Activated T-cell treated with anti-CD3 and anti-CD28 coated beads, Interleukin-2, amount 50 U/mL, for 48 hours (primary cell): ENCODE data around the gene GNPAT.
"Not testable (repeated sequence)": the region's sequence is repeated elsewhere in the genome, so short reads cannot be mapped to it uniquely, and the experiment has no call there.

Experiments used
- DNase-seq, 2 experiments: peaks; one replicate each; pipeline ENCODE4 v3.0.0-alpha.2; 2020

Gene GNPAT

GRCh38 chr1:231240883-231241735 lies at the start of gene GNPAT:
GNPAT (plus strand) TSS chr1:231241212; CDS start chr1:231241379, 167 bp downstream.
- peak; percentile 94 to 95 for DNase-seq

GRCh38 chr1:231192620-231193163 lies 48.3 kb upstream of the GNPAT start:
- no peak for DNase-seq

GRCh38 chr1:231193710-231194340 lies 47.2 kb upstream of the GNPAT start:
- DNase-seq = no peak

GRCh38 chr1:231194476-231194842 lies 46.6 kb upstream of the GNPAT start:
- DNase-seq = no peak

GRCh38 chr1:231194843-231195516 lies 46.0 kb upstream of the GNPAT start:
- no peak for DNase-seq

- no peak for DNase-seq
Measured at GRCh38 chr1:231196307-231196706, 44.7 kb upstream of the GNPAT start.

- no peak for DNase-seq
Measured at GRCh38 chr1:231196728-231197127, 44.3 kb upstream of the GNPAT start.

- no peak for DNase-seq
Measured at GRCh38 chr1:231199868-231200267, 41.1 kb upstream of the GNPAT start.

GRCh38 chr1:231200388-231201031 lies 40.5 kb upstream of the GNPAT start:
- no peak for DNase-seq

GRCh38 chr1:231201375-231201978 lies 39.5 kb upstream of the GNPAT start:
- no peak for DNase-seq

GRCh38 chr1:231201979-231202633 lies 38.9 kb upstream of the GNPAT start:
- DNase-seq = no peak

- DNase-seq = no peak
Measured at GRCh38 chr1:231203259-231204057, 37.6 kb upstream of the GNPAT start.

GRCh38 chr1:231206856-231207255 lies 34.2 kb upstream of the GNPAT start:
- no peak for DNase-seq

- DNase-seq = no peak
Measured at GRCh38 chr1:231207437-231207836, 33.6 kb upstream of the GNPAT start.

- DNase-seq = no peak
Measured at GRCh38 chr1:231208980-231209379, 32.0 kb upstream of the GNPAT start.

- no peak for DNase-seq
Measured at GRCh38 chr1:231209531-231209930, 31.5 kb upstream of the GNPAT start.

- no peak for DNase-seq
Measured at GRCh38 chr1:231210126-231210525, 30.9 kb upstream of the GNPAT start.

- peak; percentile 97 to 98 for DNase-seq
Measured at GRCh38 chr1:231211005-231211857, 29.8 kb upstream of the GNPAT start.

GRCh38 chr1:231212301-231212700 lies 28.7 kb upstream of the GNPAT start:
- DNase-seq = not testable (repeated sequence)
